ENCODE results near the gene DGKD.

DGKD gene

DNA sequence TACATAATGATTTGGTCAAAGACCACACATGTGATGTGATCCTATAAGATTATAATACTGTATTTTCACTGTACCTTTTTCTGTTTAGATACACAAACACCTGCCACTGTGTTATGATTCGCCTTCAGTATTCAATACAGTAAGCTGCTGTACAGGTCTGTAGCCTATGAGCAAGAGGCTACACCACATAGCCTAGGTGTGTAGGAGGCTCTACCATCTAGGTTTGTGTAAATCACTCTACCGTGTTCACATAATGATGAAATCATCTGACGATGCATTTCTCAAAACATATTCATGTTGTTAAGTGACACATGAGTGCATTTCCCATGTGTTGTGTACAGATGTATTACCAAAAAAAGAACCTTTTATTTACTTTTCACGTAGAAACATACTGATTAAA, 137.8 kb downstream of the DGKD start:
- Histone ChIP-seq H3K4me3 (replicated peaks; ENCODE audit: insufficient read depth, low read length) (no peak overlapping the region), H3K27me3 (ENCODE audit: insufficient read depth, poor library complexity, severe bottlenecking) (no peaks in the 10 kb centered on the region), H3K27ac (replicated peaks) (no peak overlapping the region)
- no peak for DNase-seq (ENCODE audit: low read depth in 1 of 2, low spot score in 1 of 2)
- TF ChIP-seq SPI1 (IDR thresholded peaks at IDR 0.05; ENCODE audit: borderline replicate concordance, low read depth): no peak
- TF ChIP-seq, protein P1, sequence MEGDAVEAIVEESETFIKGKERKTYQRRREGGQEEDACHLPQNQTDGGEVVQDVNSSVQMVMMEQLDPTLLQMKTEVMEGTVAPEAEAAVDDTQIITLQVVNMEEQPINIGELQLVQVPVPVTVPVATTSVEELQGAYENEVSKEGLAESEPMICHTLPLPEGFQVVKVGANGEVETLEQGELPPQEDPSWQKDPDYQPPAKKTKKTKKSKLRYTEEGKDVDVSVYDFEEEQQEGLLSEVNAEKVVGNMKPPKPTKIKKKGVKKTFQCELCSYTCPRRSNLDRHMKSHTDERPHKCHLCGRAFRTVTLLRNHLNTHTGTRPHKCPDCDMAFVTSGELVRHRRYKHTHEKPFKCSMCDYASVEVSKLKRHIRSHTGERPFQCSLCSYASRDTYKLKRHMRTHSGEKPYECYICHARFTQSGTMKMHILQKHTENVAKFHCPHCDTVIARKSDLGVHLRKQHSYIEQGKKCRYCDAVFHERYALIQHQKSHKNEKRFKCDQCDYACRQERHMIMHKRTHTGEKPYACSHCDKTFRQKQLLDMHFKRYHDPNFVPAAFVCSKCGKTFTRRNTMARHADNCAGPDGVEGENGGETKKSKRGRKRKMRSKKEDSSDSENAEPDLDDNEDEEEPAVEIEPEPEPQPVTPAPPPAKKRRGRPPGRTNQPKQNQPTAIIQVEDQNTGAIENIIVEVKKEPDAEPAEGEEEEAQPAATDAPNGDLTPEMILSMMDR (IDR thresholded peaks at IDR 0.05; ENCODE audit: insufficient read depth, low read length): no peak
- TF ChIP-seq, protein P2, sequence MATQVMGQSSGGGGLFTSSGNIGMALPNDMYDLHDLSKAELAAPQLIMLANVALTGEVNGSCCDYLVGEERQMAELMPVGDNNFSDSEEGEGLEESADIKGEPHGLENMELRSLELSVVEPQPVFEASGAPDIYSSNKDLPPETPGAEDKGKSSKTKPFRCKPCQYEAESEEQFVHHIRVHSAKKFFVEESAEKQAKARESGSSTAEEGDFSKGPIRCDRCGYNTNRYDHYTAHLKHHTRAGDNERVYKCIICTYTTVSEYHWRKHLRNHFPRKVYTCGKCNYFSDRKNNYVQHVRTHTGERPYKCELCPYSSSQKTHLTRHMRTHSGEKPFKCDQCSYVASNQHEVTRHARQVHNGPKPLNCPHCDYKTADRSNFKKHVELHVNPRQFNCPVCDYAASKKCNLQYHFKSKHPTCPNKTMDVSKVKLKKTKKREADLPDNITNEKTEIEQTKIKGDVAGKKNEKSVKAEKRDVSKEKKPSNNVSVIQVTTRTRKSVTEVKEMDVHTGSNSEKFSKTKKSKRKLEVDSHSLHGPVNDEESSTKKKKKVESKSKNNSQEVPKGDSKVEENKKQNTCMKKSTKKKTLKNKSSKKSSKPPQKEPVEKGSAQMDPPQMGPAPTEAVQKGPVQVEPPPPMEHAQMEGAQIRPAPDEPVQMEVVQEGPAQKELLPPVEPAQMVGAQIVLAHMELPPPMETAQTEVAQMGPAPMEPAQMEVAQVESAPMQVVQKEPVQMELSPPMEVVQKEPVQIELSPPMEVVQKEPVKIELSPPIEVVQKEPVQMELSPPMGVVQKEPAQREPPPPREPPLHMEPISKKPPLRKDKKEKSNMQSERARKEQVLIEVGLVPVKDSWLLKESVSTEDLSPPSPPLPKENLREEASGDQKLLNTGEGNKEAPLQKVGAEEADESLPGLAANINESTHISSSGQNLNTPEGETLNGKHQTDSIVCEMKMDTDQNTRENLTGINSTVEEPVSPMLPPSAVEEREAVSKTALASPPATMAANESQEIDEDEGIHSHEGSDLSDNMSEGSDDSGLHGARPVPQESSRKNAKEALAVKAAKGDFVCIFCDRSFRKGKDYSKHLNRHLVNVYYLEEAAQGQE (IDR thresholded peaks at IDR 0.05; ENCODE audit: insufficient replicate concordance, low read depth): no peak
- no peak for TF ChIP-seq GABPA (IDR thresholded peaks at IDR 0.05; ENCODE audit: low read depth)
- TF ChIP-seq POLR2AphosphoS5 (IDR thresholded peaks at IDR 0.05; ENCODE audit: low read depth): no peak

DNA sequence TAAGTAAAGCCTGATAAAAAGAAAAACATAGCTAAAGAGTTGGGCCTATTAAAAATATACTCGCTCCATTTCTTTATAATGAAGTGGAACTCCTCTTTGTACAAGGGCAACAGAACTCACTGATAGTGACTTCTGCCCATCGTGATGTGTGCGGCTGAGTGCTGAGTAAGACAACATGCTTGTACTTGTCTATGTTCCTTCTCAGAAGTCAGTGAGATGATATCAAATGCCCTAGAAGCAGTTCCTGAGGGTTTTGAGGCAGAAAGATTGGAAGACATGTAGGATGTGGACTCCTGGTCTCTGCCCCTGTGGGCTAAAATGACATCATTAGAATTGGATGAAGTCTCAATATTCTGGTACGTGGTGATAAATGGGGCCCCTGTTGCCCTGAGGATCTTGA, 138.5 kb downstream of the DGKD start:
- no peaks in the 10 kb centered on the region for H3K27me3 ChIP-seq (ENCODE audit: insufficient read depth, poor library complexity, severe bottlenecking)
- no peak for DNase-seq (ENCODE audit: low read depth in 1 of 2, low spot score in 1 of 2)
- no peak overlapping the region for H3K27ac ChIP-seq (replicated peaks)
- no peak overlapping the region for H3K4me3 ChIP-seq (replicated peaks; ENCODE audit: insufficient read depth, low read length)
- TF ChIP-seq, protein P1 (IDR thresholded peaks at IDR 0.05; ENCODE audit: insufficient read depth, low read length): no peak
- TF ChIP-seq POLR2AphosphoS5 (IDR thresholded peaks at IDR 0.05; ENCODE audit: low read depth): no peak
- TF ChIP-seq GABPA (IDR thresholded peaks at IDR 0.05; ENCODE audit: low read depth): no peak
- TF ChIP-seq SPI1 (IDR thresholded peaks at IDR 0.05; ENCODE audit: borderline replicate concordance, low read depth): no peak
- TF ChIP-seq, protein P2 (IDR thresholded peaks at IDR 0.05; ENCODE audit: insufficient replicate concordance, low read depth): no peak

DNA sequence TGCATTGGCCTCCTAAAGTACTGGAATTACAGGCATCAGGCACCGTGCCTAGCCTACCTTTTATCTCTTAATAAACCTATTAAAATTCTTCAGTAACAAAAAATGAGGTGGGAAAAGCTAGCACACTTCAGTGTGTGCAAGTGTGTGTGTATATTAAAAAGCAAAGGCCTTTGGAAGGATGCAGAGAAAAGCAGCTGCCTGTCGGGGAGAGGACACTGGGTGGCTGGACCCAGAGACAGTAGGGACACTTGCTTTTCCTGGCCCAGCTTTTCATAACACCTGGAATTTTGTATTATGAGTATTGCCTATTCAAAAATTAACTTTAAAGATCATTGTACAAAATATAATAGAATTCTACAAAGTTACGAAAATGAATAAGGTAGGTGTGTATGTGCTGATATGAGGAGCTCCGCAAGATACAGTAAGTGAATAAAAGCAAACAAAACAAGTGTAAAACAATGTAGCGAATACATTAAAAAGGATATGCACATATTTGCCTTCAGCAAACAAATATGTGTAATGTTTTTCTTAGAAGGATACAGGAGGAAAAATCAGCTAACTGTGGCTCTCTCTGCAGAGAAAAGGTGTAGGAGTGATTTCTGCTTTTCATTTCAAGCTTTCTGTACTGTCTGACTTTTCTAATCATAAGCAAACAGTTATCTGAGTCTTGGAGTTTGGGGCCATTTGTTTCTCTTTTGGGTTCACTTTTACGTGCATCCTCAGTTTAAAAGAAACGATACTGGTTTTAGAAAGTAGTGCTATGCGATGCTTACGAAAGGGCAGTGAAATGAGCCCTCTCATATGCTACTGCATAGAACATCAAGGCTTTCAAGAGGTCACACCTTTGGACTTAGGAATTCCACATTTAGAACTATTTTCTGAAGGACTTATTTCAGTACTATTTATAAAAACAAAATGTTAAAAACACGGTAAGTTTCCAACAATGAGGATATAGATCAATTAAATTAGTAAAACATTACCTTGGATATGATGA, 141.5 kb downstream of the DGKD start:
- TF ChIP-seq, protein P1 (IDR thresholded peaks at IDR 0.05; ENCODE audit: insufficient read depth, low read length): no peak
- TF ChIP-seq SPI1 (IDR thresholded peaks at IDR 0.05; ENCODE audit: borderline replicate concordance, low read depth): no peak
- TF ChIP-seq GABPA (IDR thresholded peaks at IDR 0.05; ENCODE audit: low read depth): no peak
- no peak for TF ChIP-seq POLR2AphosphoS5 (IDR thresholded peaks at IDR 0.05; ENCODE audit: low read depth)
- TF ChIP-seq, protein P2 (IDR thresholded peaks at IDR 0.05; ENCODE audit: insufficient replicate concordance, low read depth): no peak
- H3K4me3 ChIP-seq (replicated peaks; ENCODE audit: insufficient read depth, low read length): no peak overlapping the region
- DNase-seq (ENCODE audit: low read depth in 1 of 2, low spot score in 1 of 2): no peak
- no peaks in the 10 kb centered on the region for H3K27me3 ChIP-seq (ENCODE audit: insufficient read depth, poor library complexity, severe bottlenecking)
- H3K27ac ChIP-seq (replicated peaks): no peak overlapping the region
